WTC11 (cell line): Measurements from ENCODE around the gene ERBB4.

ENCODE experiments used
- E2F1 ChIP-seq: sonication (generic); formaldehyde crosslinking; IDR thresholded peaks from 2 replicates; pipeline ENCODE4 v1.8.0; 2022; ENCODE audit warnings: mild to moderate bottlenecking, missing genetic modification reagents
- E2F4 ChIP-seq: sonication (generic); formaldehyde crosslinking; IDR thresholded peaks from 2 replicates; pipeline ENCODE4 v1.8.1; 2022; ENCODE audit warnings: low read depth, mild to moderate bottlenecking, moderate library complexity, missing genetic modification reagents, borderline replicate concordance
- FOXK1 ChIP-seq: sonication (generic); formaldehyde crosslinking; IDR thresholded peaks from 2 replicates; pipeline ENCODE4 v1.8.0; 2022; ENCODE audit warnings: mild to moderate bottlenecking, moderate library complexity, missing genetic modification reagents
- MXD4 ChIP-seq: fragments of 250-450 bp; sonication (Bioruptor Pico); IDR thresholded peaks from 2 replicates; pipeline ENCODE4 v1.8.0; 2021; ENCODE audit warnings: mild to moderate bottlenecking, moderate library complexity, borderline replicate concordance
- NFYB ChIP-seq: sonication (generic); formaldehyde crosslinking; conservative IDR thresholded peaks from 2 replicates; pipeline ENCODE4 v1.8.0; 2022; ENCODE audit warnings: low read depth, missing genetic modification reagents
- NR3C1 ChIP-seq: sonication (generic); formaldehyde crosslinking; conservative IDR thresholded peaks from 2 replicates; pipeline ENCODE4 v1.8.1; 2023; ENCODE audit warnings: low read depth, mild to moderate bottlenecking, missing genetic modification reagents
- SMAD4 ChIP-seq: sonication (generic); formaldehyde crosslinking; IDR thresholded peaks from 2 replicates; pipeline ENCODE4 v1.8.0; 2022; ENCODE audit warnings: mild to moderate bottlenecking, missing genetic modification reagents
- TEAD4 ChIP-seq: sonication (generic); formaldehyde crosslinking; IDR thresholded peaks from 2 replicates; pipeline ENCODE4 v1.8.0; 2022; ENCODE audit warnings: mild to moderate bottlenecking, missing genetic modification reagents
- ZNF423 ChIP-seq: fragments of 250-450 bp; sonication (Bioruptor Pico); IDR thresholded peaks from 2 replicates; pipeline ENCODE4 v2.1.2; 2022; ENCODE audit warnings: mild to moderate bottlenecking, moderate library complexity
- TF ChIP-seq, protein P1 (sequence below): fragments of 200-600 bp; IDR thresholded peaks from 2 replicates; pipeline ENCODE4 v1.8.0; 2022; ENCODE audit warnings: antibody characterized with exemption

- TF ChIP-seq FOXK1 (CRISPR knock-in tag): no peak
- no peak for TF ChIP-seq TEAD4 (CRISPR knock-in tag)
- TF ChIP-seq, protein P1, sequence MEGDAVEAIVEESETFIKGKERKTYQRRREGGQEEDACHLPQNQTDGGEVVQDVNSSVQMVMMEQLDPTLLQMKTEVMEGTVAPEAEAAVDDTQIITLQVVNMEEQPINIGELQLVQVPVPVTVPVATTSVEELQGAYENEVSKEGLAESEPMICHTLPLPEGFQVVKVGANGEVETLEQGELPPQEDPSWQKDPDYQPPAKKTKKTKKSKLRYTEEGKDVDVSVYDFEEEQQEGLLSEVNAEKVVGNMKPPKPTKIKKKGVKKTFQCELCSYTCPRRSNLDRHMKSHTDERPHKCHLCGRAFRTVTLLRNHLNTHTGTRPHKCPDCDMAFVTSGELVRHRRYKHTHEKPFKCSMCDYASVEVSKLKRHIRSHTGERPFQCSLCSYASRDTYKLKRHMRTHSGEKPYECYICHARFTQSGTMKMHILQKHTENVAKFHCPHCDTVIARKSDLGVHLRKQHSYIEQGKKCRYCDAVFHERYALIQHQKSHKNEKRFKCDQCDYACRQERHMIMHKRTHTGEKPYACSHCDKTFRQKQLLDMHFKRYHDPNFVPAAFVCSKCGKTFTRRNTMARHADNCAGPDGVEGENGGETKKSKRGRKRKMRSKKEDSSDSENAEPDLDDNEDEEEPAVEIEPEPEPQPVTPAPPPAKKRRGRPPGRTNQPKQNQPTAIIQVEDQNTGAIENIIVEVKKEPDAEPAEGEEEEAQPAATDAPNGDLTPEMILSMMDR: no peak
- TF ChIP-seq NFYB: no peak
- TF ChIP-seq SMAD4: no peak
- no peak for TF ChIP-seq E2F4 (CRISPR knock-in tag)
- TF ChIP-seq NR3C1: no peak
- TF ChIP-seq MXD4: no peak
- no peak for TF ChIP-seq ZNF423 (CRISPR knock-in tag)
- TF ChIP-seq E2F1 (CRISPR knock-in tag): no peak
Measured at GRCh38 chr2:212384027-212384426, 154.6 kb downstream of the ERBB4 start.
